Esophagus muscularis mucosa (tissue), 4 donors: ENCODE data around the gene CTDP1.

Experiments used
- CTCF ChIP-seq, 3 experiments: fragments of 200-600 bp in 2 of 3; fragments of 450-650 bp in 1 of 3; sonication (generic) in 2 of 3; IDR thresholded peaks; one replicate each; pipeline ENCODE4 v1.5.1; 2017 to 2019; ENCODE audit warnings: antibody characterized with exemption in 3 of 3, mild to moderate bottlenecking in 2 of 3, moderate library complexity in 1 of 3
- EP300 ChIP-seq: sonication (generic); formaldehyde crosslinking; IDR thresholded peaks from one replicate; pipeline ENCODE4 v1.6.1; 2017; ENCODE audit warnings: antibody characterized with exemption
- POLR2A ChIP-seq: fragments of 450-650 bp; IDR thresholded peaks from one replicate; pipeline ENCODE4 v1.6.1; 2017; ENCODE audit warnings: antibody characterized with exemption, moderate library complexity, mild to moderate bottlenecking, low read depth
- POLR2AphosphoS5 ChIP-seq, 2 donors: sonication (generic); formaldehyde crosslinking; IDR thresholded peaks; one replicate each; pipeline ENCODE4 v1.6.1; 2017; ENCODE audit warnings: antibody characterized with exemption in 2 of 2

DNA sequence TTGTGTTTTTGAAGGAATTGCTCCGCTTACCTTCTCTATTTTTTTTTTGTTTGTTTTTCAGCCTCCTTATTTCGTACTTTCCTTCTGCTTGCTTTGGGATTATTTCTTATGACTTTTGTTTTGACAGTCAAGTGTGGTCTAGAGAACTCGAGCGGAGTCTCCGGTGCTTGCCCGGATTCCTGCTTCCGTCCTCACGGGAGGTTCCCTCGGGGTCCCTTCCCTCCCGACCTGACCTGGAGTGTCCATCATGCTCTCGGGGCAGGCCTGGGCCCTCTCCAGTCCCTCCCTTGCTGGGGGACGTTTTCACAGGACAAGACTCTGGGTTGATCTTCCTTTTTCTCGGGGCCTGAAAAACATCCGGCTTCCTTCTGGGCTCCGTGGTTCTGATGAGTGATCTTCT, 45.9 kb downstream of the CTDP1 start:
- TF ChIP-seq POLR2AphosphoS5 (IDR thresholded peaks at IDR 0.05), result no peak
- no peak for TF ChIP-seq CTCF (IDR thresholded peaks at IDR 0.05)
- TF ChIP-seq EP300, result no peak
- TF ChIP-seq POLR2A, result no peak
